HTERT RPE-1 (cell line): ENCODE data around the gene CLDN9.
"Not testable (repeated sequence)": the region's sequence is repeated elsewhere in the genome, so short reads cannot be mapped to it uniquely, and the experiment has no call there.

Experiments
- in situ Hi-C: fragments of 300-500 bp; cut with MboI; formaldehyde crosslinking; loops from 4 replicates; pipeline ENCODE4 v1.14.3; 2020; ENCODE audit warnings: low sequenced_read_pairs

CLDN9 gene

GRCh38 chr16:3054965-3055733 is 42.4 kb downstream of the CLDN9 start:
- in situ Hi-C loops, result no loop called here

DNA sequence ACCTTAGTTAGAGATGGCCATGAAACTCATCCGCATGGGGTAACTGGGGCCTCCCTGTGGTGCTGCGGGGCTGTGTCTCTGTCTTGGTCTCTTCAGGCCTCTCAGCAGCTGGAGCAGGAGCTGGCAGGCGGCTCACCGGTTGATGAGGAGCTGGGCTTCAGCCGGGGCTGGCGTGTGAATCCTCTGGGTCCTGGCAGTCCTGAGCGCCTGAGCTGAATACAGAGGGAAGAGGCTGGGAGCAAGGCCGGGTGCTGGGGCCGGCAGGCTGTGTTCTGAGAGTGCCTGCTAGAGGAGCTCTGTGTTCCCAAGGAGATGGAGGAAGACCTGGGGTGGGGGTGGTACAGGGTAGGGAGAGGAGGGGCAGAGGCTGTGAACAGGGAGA is 43.0 kb downstream of the CLDN9 start:
- in situ Hi-C loops, result not testable (repeated sequence)

DNA sequence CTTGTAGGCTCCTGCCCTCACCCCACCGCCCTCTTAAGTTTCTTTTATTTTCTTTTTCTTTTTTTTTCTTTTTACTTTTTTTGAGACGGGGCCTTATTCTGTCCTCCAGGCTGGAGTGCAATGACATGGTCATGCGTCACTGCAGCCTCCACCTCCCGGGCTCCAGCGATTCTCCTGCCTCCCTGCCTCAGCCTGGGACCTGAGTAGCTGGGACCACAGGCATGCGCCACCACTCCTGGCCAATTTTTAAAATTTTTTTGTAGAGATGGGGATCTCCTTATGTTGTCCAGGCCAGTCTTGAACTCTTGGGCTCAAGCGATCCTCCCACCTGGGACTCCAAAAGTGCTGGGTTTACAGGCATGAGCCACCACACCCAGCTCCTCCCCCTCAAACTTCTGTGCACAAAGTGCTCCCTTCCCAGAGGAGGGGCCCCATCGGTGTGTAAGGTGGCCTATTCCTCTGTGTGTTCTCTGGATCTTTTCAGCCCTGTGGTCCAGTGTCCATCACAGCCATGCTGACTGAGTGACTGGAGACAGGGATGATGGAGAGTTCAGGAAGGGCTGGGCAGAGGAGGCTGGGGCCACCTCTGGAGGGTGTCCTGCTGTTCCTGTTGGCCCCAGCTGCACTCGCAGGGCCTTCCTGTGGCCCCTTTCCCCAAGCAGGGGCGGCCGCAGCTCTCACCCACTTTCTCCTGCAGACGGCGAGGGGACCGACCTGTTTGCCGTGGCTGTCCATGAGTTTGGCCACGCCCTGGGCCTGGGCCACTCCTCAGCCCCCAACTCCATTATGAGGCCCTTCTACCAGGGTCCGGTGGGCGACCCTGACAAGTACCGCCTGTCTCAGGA is 43.8 kb downstream of the CLDN9 start:
- in situ Hi-C loops, result no loop called here

DNA sequence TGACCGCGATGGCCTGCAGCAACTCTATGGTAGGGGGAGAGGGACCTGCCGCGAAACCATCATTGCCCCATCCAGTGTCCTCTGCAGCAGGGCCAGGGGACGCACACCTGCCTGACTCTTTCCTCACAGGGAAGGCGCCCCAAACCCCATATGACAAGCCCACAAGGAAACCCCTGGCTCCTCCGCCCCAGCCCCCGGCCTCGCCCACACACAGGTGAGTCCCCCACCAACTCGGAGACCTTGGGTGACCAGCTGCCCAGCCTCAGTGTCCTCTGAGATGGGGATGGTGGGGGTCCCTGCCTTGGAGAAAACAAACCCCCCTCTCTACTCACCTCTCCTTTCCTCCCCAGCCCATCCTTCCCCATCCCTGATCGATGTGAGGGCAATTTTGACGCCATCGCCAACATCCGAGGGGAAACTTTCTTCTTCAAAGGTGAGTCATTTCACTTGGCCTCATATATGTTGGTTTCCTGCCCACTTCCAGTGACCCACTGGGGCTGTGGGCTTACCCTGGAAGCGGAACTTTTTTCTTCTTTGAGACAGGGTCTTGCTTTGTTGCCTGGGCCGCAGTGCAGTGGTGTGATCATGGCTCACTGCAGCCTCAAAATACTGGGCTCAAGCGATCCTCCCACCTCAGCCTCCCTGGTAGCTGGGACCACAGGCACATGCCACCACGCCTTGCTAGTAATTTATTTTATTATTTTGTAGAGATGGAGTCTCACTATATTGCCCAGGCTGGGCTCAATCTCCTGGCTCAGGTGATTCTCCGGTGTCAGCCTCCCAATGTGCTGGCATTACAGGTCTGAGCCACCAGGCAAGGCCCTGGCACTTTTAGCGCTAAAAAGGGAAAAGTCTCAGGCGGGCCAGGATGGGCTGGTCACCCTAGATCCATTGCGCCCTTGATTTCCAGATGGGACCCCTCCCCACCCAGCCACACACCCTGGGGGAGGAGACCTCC is 44.7 kb downstream of the CLDN9 start:
- in situ Hi-C loops, result no loop called here

- in situ Hi-C loops, result no loop called here
These were observed 45.7 kb downstream of the CLDN9 start for GRCh38 chr16:3058139-3059030.

DNA sequence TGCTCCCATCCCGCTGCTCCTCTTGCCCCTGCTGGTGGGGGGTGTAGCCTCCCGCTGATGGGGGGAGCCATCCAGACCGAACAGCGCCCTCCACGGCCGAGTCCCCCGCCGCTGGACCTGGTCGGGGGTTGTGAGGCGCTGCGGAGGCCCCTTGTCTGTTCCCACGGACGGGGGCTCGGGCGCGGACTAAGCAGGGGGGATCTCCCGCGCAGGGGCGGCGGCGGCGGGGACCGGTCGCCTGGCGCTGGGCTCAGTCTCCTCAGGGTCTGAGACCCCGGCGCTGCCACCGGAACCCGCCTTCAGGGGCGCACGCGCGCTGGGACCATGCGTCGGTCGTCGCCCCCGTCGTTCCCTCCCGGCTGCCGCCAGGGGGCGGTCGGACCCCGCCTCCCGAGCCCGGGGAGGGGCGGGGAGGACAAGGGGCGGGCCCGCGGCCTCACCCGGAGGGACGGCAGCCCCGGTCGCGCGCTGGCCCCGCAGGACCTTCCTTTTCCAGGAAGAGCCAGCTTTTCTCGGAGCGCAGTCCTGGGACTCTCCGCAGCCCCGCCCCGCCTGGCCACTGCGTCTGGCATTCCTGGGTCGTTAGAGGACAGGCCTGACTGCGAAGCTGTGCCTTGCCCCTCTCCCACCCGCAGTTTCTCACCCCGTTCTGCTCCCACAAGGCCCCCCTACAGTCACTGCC is 46.5 kb downstream of the CLDN9 start:
- in situ Hi-C loops, result no loop called here

GRCh38 chr16:3059723-3060242 is 47.1 kb downstream of the CLDN9 start:
- in situ Hi-C loops, result no loop called here

DNA sequence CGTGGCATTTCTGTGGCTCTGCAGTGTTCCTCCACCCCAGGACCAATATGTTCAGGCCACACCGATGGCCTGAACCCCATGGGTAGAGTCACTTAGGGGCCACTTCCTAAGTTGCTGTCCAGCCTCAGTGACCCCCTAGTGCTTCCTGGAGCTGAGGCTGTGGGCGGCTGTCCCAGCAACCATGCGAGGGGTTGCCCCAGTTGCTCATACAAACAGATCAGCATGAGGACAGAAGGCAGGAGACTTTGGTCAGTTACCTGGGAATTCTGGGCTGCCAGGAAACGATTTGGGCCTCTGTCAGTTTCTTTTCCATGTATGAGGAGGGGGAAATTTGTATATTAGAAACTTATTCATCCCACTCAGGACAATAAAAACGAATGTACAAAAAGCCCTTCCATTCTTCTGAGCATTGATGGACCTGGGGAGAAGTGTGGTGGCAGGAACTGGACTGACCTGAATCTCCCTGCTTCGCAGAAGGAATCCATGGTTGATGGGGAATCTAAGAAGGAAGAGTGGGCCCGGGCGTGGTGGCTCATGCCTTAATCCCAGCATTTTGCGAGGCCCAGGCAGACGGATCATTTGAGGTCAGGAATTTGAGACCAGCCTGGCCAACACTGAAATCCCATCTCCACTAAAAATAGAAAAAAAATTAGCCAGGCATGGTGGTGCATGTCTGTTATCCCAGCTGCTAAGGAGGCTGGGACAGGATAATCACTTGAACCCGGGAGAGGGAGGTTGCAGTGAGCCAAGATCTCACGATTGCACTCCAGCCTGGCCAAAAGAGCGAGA is 47.8 kb downstream of the CLDN9 start:
- in situ Hi-C loops, result no loop called here

DNA sequence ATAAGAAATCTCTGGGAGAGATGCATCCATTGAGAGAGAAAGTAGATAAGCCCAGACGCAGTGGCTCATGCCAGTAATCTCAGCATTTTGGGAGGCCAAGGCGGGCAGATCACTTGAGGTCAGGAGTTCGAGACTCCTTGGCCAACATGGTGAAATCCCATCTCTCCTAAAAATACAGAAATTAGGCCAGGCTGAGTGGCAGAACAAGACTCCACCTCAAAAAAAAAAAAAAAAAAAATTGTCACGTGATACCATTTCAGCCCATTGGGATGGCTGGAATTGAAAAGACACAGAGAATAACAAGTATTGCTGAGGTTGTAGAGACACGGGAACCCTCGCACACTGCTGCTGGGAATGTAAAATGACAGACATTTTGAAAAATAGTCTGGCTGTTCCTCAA is 49.8 kb downstream of the CLDN9 start:
- in situ Hi-C loops, result no loop called here

DNA sequence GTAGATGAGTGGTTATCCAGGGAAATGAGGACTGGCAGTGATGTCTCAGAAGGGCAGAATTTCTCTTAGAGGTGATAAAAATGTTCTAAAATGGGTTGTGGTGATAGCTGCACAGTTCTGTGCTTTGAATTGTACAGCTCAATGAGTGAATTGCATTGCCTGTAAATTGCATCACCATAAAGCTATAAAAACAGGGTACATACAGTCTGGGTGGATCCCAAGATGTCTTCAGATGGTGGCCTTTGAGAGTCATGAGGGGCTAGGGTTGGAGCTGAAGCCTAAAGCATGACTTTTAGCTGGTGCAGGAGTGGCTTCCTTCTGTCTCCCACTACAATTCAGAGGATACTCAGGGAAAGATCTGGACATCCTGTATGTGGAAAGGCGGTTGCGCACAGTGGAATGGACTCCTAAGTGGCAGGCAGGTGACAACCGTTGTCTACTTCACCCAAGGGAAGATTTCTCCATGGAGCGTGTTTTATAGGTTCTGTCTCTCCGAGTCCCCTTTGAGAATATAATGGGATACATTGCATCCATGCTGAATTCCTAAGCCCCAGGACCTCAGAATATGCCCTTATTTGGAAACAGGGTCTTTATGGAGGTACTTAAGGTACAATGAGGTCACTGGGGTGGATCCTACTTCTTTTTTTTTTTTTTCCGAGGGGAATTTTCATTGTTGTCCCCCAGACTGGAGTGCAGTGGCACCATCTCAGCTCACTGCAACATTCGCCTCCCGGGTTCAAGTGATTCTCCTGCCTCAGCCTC is 51.1 kb downstream of the CLDN9 start:
- in situ Hi-C loops, result no loop called here
